SH-SY5Y (cell line): ENCODE results near the gene C15orf62.

ENCODE experiments used
- GATA2 ChIP-seq: IDR thresholded peaks from 2 replicates; pipeline ENCODE4 v1.6.1; 2011; ENCODE audit warnings: mild to moderate bottlenecking, low read depth, low read length
- GATA3 ChIP-seq: IDR thresholded peaks from 2 replicates; pipeline ENCODE4 v1.6.1; 2011; ENCODE audit warnings: low read depth, mild to moderate bottlenecking, low read length, moderate library complexity

Gene C15orf62

GRCh38 chr15:40766194-40766815 lies 3.5 kb upstream of the C15orf62 start:
- TF ChIP-seq GATA2 (no peak), GATA3 (no peak)

DNA sequence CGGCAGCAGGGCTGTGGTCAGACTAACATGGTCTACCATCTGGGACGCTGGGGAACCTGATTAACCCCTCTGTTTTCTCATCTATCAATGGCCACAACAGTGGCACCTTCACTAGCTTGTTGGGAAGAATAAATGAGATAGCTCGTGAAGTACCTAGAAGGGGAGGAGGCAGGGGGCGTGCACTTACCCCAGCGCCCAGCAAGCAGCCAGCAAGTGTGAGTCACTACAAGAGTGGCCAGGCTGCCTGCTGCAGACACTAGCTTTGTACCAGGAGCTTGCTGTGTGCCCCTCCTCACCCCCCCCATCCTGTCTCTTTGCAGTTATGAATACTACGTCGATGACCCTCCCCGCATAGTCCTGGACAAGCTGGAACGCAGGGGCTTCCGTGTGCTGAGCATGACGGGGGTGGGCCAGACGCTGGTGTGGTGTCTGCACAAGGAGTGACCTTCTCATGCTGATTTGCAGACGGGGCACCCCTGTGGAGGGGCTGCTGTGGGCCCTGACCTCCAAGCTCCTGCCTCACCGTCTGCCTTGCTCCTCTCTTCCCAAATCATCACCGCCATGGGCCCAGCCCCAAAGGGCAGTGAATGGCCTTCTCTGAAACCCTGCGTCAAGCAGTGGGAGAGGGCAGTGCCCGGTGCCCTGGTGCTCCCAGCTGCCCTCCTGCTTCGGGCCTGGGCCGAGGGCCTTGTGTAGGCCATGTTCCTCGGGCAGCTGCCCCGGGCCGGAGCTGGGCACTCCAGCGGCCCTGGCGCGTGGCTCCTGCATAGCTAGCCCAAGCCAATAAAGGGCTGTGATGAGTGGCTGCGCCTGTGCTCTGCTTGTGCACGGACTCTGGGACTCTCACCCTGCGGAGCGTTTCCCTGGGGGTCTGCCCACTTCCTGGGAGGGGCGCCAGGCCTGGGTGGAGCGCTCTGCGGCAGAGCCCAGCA lies 2.6 kb upstream of the C15orf62 start:
- TF ChIP-seq GATA3 (no peak), GATA2 (no peak)

- no peak for TF ChIP-seq GATA3
- TF ChIP-seq GATA2, result no peak
Observed at GRCh38 chr15:40767838-40768500, 1.8 kb upstream of the C15orf62 start.

DNA sequence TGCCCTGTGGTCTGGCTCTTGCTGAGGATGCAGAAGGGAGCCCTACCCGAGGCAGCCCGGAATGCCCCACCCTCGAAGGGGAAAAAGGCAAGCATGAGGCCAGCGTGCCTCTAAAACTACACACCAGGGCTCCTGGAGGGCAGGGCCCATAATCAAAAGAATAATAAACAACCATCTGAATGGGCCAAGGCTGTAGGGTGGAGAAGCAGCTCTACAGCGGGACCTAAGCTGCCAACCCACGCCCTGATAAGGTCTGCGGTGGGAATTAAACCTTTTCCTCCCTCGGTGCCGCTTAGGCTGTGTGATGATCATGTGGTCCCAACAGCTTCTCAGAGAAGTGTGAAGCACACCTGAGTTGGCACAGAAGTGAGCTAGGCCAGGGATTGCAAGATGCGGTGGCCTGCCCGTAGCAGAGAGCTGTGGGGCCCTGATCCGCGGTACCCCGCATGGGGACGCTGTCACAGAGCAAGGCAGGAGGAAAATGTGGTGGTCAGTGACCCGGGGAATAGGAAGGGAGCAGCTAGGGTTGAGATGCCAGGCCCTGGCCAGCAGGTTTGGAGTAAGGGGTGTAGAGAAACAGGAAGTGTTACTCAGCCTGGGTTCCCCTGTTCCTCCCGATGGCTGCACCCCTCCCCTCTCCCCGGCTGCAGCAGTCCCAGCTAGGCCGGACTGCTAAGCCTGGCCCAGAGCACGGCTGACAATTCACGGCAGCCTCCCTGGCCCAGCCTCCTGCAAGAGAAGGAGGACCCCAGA lies 1.1 kb upstream of the C15orf62 start:
- TF ChIP-seq GATA3 (no peak), GATA2 (no peak)

DNA sequence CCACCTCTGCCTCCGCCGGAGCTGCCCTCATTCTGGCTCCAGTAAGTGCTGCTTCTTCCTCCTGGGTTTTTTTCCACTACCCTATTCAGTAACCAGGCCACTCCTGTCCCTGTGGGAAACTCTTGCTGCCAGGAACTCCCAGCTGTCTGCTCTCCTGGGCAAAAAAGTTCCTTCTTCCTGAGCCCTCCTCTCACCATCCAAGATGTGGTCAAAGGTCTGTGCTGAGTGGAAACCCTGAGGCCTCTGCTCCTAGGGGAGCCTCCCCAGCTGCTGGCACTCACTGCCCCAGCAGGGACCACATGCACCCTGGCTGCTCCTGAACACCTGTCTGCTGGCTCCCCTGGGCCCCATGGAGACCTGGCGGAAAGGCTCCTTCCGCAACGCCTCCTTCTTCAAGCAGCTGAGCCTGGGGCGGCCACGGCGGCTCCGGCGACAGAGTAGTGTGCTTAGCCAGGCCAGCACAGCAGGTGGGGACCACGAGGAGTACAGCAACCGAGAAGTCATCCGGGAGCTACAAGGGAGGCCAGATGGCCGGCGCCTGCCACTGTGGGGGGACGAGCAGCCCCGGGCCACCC lies 454 bp downstream of the C15orf62 start:
- TF ChIP-seq GATA2 (no peak), GATA3 (no peak)

- TF ChIP-seq GATA3, result no peak
- TF ChIP-seq GATA2, result no peak
Observed at GRCh38 chr15:40771242-40771641, 1.5 kb downstream of the C15orf62 start.

- TF ChIP-seq GATA3, result no peak
- no peak for TF ChIP-seq GATA2
Observed at GRCh38 chr15:40772014-40772413, 2.2 kb downstream of the C15orf62 start.

DNA sequence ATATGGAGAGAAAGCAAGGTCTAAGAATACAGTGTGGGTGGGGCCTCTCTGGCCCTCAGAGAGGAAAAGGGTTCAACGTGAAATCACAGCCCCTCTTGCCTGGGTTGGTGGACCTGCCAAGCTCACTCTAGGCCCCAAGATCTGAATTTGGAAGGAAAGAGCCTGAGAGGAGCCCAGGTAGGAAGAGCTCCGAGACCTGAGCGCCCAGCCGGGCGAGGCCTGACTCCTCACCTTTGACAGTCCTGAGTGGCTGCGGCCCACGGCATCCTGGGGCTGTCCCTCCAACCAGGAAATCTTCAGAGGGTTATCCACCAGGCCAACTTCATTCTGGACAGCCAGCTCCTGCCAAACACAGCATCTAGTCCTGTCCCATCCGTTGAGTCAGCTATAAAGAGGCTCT lies 3.7 kb downstream of the C15orf62 start:
- TF ChIP-seq GATA3 (no peak), GATA2 (no peak)

GRCh38 chr15:40773902-40774301 lies 4.1 kb downstream of the C15orf62 start:
- no peak for TF ChIP-seq GATA2
- no peak for TF ChIP-seq GATA3

DNA sequence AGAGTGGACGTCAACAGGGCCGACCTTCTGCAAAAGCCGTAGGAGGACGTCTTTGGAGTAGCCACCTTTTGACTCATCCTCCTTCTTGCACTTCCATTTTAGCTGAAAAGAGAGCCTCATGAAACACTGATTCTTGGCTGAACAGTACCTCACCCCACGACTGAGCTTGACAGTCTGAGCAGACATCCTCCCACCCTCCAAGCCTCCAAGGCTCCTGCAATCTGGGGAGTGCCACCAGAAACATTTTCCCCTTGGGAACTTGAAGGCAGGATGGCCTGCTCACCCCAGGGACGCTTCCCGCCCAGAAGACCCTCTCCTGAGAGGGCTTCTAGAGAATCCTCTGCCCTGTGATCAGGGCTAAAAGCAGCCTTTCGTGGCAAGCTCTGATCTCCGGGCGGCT lies 5.2 kb downstream of the C15orf62 start:
- TF ChIP-seq GATA3, result no peak

GRCh38 chr15:40775740-40776536 lies 6.2 kb downstream of the C15orf62 start:
- TF ChIP-seq GATA2 (no peak), GATA3 (no peak)

GRCh38 chr15:40776537-40777141 lies 6.9 kb downstream of the C15orf62 start:
- TF ChIP-seq GATA2 (no peak), GATA3 (no peak)

DNA sequence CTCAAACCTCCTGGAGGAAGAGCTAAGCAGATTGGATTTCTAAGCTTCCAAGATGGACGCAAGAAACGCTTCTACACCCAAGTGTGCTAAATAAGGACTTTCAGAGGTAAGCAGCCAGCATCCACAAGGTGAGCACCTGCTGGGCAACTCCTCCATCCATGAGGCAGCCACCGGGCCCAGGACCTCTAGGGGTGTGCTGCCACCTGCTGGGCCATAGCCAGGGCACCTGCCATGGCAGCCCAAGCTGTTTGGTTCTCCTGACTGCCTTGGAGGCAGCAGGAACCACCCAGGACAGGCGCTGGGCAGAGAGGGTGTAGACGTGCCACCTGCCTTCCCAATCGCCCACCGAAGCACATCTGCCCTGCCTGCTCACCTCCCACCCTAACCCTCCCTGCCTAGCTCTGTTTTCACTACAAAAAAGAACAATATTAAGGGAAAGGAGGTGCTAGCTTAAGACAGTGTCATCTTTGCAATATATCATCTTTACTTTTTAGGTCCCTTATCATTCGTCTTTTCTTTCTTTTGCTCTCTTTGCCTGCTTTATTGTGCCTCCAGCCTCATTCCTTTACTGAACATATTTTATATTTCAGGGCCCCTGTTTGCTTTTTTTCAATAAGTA lies 12.9 kb downstream of the C15orf62 start:
- TF ChIP-seq GATA3, result no peak
- TF ChIP-seq GATA2, result no peak

- TF ChIP-seq GATA2 (no peak), GATA3 (no peak)
Observed at GRCh38 chr15:40785164-40785563, 15.4 kb downstream of the C15orf62 start.
